ENCODE results near the gene PDE9A. TPM values are rescaled to one million over a fixed set of nuclear protein-coding genes. Genes with fewer than 3 reads are reported as not detected.

The PDE9A gene
- total RNA-seq, 1 donor from 2014 or later: 2.0 TPM

DNA sequence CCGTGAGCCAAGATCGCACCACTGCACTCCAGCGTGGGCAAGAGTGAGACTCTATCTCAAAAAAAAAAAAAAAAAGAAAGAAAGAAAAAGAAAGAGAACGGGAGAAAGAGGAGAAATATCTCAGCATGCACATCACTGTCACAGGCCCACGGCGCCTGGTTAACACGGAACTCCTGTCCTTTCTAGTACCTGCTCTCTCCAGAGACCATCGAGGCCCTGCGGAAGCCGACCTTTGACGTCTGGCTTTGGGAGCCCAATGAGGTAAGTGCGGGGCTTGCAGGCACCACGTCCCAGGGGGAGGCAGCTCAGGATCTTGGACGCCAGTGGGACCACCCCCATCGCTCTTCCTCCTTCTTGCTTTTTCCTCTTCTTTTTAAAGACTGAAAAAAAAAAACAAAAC lies 100.4 kb downstream of the PDE9A start:
- H3K4me3 ChIP-seq (ENCODE audit: low read depth, low read length): no peak overlapping the region
- DNase-seq (ENCODE audit: low read depth): no peak
- no peak for TF ChIP-seq CTCF (conservative IDR thresholded peaks at IDR 0.05; ENCODE audit: low read depth, low read length)

DNA sequence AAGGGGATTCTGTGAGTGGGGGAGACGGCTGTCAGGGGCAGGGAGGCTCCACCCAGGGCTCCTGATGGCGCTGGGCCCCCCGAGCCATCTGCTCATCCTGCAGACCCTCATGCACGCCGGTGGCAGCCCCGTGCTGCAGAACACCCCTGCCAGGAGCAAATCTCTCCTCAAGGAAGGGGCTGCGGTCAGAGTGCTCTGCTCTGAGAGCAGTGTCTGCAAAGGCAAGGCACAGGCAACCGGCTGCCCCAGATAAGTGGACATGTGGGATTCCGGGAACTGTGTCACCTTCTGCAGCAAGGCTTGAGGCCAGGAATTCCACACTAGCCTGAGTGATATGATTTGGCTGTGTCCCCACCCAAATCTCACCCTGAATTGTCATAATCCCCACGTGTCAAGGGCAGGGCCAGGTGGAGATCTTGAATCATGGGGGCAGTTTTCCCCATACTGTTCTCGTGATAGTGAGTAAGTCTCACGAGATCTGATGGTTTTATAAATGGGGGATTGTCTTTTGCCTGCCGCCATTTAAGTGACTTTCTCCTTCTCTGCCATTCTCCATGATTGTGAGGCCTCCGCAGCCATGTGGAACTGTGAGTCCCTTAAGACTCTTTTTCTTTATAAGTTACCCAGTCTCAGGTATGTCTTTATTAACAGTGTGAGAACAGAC lies 101.0 kb downstream of the PDE9A start:
- no peak overlapping the region for H3K4me3 ChIP-seq (ENCODE audit: low read depth, low read length)
- TF ChIP-seq CTCF (conservative IDR thresholded peaks at IDR 0.05; ENCODE audit: low read depth, low read length): no peak
- no peak for DNase-seq (ENCODE audit: low read depth)

DNA sequence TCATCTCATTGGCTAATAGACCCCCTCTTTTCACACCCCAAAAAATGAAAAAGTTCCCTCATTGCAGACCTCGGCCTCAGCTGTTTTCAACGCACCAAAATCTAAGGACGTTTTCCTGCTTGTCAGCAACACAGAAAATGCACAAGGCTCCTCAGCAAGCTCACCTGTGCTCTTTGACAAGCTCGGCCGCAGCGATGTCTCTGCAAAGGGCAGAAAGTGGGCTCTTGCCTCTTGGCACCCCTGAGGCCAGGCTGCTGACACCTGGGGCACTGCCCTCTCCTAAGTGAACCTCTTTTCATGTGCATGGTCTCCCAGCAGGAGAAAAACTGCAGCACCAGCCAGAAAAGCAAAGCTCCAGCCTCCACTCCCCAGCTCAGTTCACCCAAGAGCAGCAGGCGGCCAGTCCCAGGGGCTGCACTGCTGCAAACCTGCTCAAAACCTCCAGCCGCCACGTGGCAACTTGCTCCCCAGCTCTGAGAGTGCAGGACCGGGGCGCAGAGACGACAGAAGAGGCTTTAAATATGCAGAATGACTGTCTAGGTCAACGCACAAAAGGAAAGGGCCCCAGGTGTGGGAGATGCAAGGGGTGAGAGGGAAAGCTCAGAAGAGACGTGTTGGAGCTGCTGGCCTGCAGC lies 101.7 kb downstream of the PDE9A start:
- DNase-seq (ENCODE audit: low read depth): no peak
- TF ChIP-seq CTCF (conservative IDR thresholded peaks at IDR 0.05; ENCODE audit: low read depth, low read length): no peak

DNA sequence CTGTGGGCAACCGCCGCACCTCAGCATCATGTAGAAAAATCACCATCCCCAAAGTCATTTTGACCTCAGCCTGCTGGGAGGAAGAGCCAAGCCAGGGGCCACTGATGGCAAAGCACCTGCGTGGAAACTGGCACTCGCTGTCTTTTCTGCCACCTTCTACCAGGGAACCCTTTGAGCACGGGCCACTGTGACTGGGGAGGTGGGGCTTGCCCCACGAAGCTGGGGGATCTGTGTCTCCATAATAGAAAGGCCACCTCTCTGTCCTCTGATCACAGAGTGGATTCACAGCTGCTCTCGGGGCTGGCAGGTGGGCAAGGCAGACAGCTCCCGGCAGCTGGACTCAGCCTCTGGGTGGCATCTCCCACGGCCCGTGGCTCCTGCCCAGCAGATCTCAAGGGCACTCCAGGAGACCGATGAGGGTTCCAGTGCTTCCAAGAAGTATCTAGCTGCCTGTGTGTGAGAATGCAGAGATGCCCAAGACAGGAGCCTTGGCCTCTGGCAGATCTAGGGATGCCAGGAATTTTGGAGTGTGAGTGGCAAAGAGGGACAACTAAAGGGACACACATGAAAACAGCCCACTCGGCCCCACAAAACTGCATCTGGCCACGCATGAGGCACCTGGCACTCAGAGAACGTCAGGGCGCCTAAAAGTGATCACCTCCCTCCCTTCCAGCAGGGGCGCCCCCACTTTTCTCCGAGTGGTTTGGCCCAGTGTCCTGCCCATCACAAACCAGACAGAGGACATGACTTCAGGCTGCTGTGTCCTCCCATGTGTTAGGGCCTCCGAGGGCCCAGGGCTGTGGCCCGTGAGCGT lies 102.6 kb downstream of the PDE9A start:
- DNase-seq (ENCODE audit: low read depth): no peak
- no peak for TF ChIP-seq CTCF (conservative IDR thresholded peaks at IDR 0.05; ENCODE audit: low read depth, low read length)
- no peak overlapping the region for H3K4me3 ChIP-seq (ENCODE audit: low read depth, low read length)

More for the DNA sequence above, 101.7 kb downstream of the PDE9A start:
- H3K4me3 ChIP-seq (ENCODE audit: low read depth, low read length): no peak overlapping the region

DNA sequence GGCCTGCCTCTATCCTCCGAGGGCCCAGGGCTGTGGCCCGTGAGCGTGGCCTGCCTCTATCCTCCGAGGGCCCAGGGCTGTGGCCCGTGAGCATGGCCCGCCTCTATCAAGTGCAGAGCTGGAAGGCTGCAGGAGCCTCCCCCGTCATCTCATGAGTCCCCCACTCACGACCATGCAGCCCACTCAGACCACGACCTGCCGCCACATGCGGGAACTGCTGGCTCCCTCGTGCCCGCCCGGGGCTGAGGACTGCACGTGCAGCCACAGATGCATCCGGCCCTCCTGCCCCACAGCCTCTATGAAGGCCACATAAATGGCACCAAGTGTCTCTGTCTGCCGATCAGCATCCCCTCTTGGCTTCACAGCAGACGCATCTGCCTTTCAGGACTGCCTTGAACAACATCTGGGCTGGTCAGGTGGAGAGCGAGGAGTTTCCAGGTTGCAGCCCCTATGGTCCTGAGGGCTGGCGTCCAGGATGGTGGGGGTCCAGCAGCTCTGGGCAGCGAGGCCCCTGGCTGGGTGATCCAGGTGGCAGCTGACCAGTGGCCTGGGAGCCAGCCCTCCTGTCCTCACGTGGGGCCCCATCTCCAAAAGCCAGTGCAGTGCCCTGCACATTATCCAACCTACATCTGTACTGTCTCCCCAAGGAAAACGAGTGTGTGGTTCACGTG lies 103.3 kb downstream of the PDE9A start:
- H3K4me3 ChIP-seq (ENCODE audit: low read depth, low read length): no peak overlapping the region
- TF ChIP-seq CTCF (conservative IDR thresholded peaks at IDR 0.05; ENCODE audit: low read depth, low read length): no peak
- no peak for DNase-seq (ENCODE audit: low read depth)

DNA sequence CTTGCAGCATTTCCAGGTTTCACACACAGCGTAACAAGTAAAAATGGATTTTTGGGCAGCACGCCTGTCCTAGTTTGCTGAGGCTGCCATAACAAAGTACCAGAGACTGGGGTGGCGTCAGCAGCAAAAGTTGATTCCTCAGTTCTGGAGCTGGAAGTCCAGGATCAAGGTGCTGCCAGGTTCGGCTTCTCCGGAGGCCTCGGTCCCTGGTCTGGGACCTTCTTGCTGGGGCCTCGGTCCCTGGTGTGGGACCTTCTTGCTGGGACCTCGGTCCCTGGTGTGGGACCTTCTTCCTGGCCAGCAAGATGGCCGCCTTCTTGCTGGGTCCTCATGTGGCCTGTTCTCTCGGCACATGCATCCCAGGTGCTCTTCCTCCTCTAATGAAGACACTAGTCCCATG lies 104.0 kb downstream of the PDE9A start:
- TF ChIP-seq CTCF (conservative IDR thresholded peaks at IDR 0.05; ENCODE audit: low read depth, low read length): no peak
- no peak for DNase-seq (ENCODE audit: low read depth)
- H3K4me3 ChIP-seq (ENCODE audit: low read depth, low read length): no peak overlapping the region

Measured in epithelial cell of proximal tubule (primary cell).